Adrenal gland (tissue), 19 donors: ENCODE data around the gene ZNF708. TPM values are rescaled to one million over a fixed set of nuclear protein-coding genes. Genes with fewer than 3 reads are reported as not detected.
A peak's percentile ranks its signal among the peaks of the same experiment; 100 is the strongest.

ENCODE experiments used
- DNase-seq, 7 donors: peaks; one replicate each; pipeline ENCODE4 v3.0.0-alpha.2; 2019 to 2020
- H3K27ac ChIP-seq, 5 donors: fragments of 200-600 bp; sonication (generic) in 4 of 5; 1 replicate in 3 of 5; 2 replicates in 2 of 5; pipeline versions ENCODE4 v1.5.1 to v1.8.0; 2016 to 2020; ENCODE audit warnings: mild to moderate bottlenecking in 1 of 5
- H3K27me3 ChIP-seq: fragments of 200-600 bp; 2 replicates; pipeline ENCODE4 v1.8.0; 2021
- H3K36me3 ChIP-seq, 2 donors: fragments of 200-600 bp; replicated peaks in 1 of 2; 1 replicate in 1 of 2; 2 replicates in 1 of 2; pipeline versions ENCODE4 v1.5.1 to v1.8.0; 2018 to 2022
- H3K4me1 ChIP-seq, 2 donors: fragments of 200-600 bp; replicated peaks in 1 of 2; 1 replicate in 1 of 2; 2 replicates in 1 of 2; pipeline versions ENCODE4 v1.5.1 to v1.8.0; 2018 to 2021
- H3K4me3 ChIP-seq, 4 donors: fragments of 200-600 bp; sonication (generic) in 3 of 4; one replicate each; pipeline ENCODE4 v1.5.1; 2016 to 2018
- H3K9me3 ChIP-seq, 3 donors: fragments of 200-600 bp; sonication (generic) in 1 of 3; replicated peaks in 1 of 3; 1 replicate in 2 of 3; 2 replicates in 1 of 3; pipeline versions ENCODE4 v1.5.1 to v1.8.0; 2016 to 2021
- POLR2A ChIP-seq, 2 donors: fragments of 450-650 bp; IDR thresholded peaks; one replicate each; pipeline ENCODE4 v1.6.1; 2017; ENCODE audit warnings: antibody characterized with exemption in 2 of 2, mild to moderate bottlenecking in 2 of 2, moderate library complexity in 1 of 2
- WGBS, 4 donors: extraction: QIAGEN DNeasy Blood & Tissue Kit in 2 of 4; methylation state at CpG; one replicate each; pipeline versions ENCODE4 v1.1.5 to v1.1.7; 2013 to 2017; 5-methylcytosine and 5-hydroxymethylcytosine counted together
- intact Hi-C, 2 donors: fragments of 100-400 bp; cut with DNase I; formaldehyde crosslinking; loops; one replicate each; pipeline versions ENCODE4 v1.14.1 to v1.15.0; 2022 to 2023
- long read RNA-seq, 10 donors: library from polyadenylated mRNA in 3 of 10; unstranded in 2 of 10; stranded (forward) in 1 of 10; transcript quantifications; one replicate each; pipeline ENCODE4 v2.0.0 and lab custom pipeline, GENCODE V29; 2021 to 2026
- polyA plus RNA-seq, 3 donors: library from polyadenylated mRNA; stranded (reverse); fragments of 200-250 nt in 2 of 3; fragments of 350-450 nt in 1 of 3; fragmentation: Illumina TruSeq in 1 of 3; extraction: RNeasy Lipid Tissue Mini Kit (QIAGEN cat#74804) in 1 of 3; gene quantifications; one replicate each; pipeline ENCODE4 v1.2.3, GENCODE V29; 2013 to 2014
- total RNA-seq, 9 donors: library from RNA; depleted of rRNA in 4 of 9; stranded (reverse); fragments of >200 nt in 4 of 9; fragments of 120-200 nt in 1 of 9; fragmentation: NEBNext Ultra II Directional in 1 of 9; extraction: Animal tissue kit (Norgen Biotek cat#: 25700) in 1 of 9; gene quantifications; one replicate each; pipeline versions ENCODE4 v1.1.0 to v1.2.4, GENCODE V29; 2013 to 2023
- TF ChIP-seq, protein P1 (sequence below), 6 experiments: fragments of 450-650 bp in 4 of 6; fragments of 200-600 bp in 2 of 6; sonication (generic) in 1 of 6; IDR thresholded peaks; 1 replicate in 5 of 6; 2 replicates in 1 of 6; pipeline versions ENCODE4 v1.5.1 to v1.8.0; 2016 to 2021; ENCODE audit warnings: antibody characterized with exemption in 6 of 6, mild to moderate bottlenecking in 2 of 6, moderate library complexity in 1 of 6
- donor health status: healthy with polysubstance abuse.
- donor health status: Bipolar disorder and iron deficiency.
- donor health status: DM: yes; HTN: yes; CAD: no.
- donor health status: DM: no; HTN: no; CAD: no.
- donor health status: DM: no; HTN: no; CAD: no.
- donor health status: DM: yes; HTN: yes; CAD: no.

Gene ZNF708
- total RNA-seq (10 to 100 TPM in 7 of 9 donors, 1 to 10 TPM in 2; 4.4 to 26.3 (median 11.2) TPM), polyA plus RNA-seq (10 to 100 TPM in 1 of 3 donors, 1 to 10 TPM in 2; 2.8 to 11.3 (median 5.8) TPM)
- long read RNA-seq, donor 1, partial matches to known transcripts, result 21 of 21 reads
- long read RNA-seq, donor 1, other reads (novel, unspliced or antisense), result 0 of 21 reads
- long read RNA-seq, donor 2, partial matches to known transcripts, result 0 of 1 reads
- long read RNA-seq, donor 2, other reads (novel, unspliced or antisense), result 0 of 1 reads
- long read RNA-seq, donor 3, full-length matches to known transcripts, result 2 of 10 reads
- long read RNA-seq, donor 3, partial matches to known transcripts, result 8 of 10 reads
- long read RNA-seq, donor 3, other reads (novel, unspliced or antisense), result 0 of 10 reads
- long read RNA-seq, donor 4, partial matches to known transcripts, result 1 of 3 reads
- long read RNA-seq, donor 4, other reads (novel, unspliced or antisense), result 0 of 3 reads
- long read RNA-seq, donor 5, full-length matches to known transcripts, result 1 of 5 reads
- long read RNA-seq, donor 5, partial matches to known transcripts, result 0 of 5 reads
- long read RNA-seq, donor 5, other reads (novel, unspliced or antisense), result 4 of 5 reads
- long read RNA-seq, donor 6, partial matches to known transcripts, result 0 of 1 reads
- long read RNA-seq, donor 6, other reads (novel, unspliced or antisense), result 0 of 1 reads
- long read RNA-seq, donor 7, result 0 reads
- long read RNA-seq, donor 8, full-length matches to known transcripts, result 2 of 21 reads
- long read RNA-seq, donor 8, partial matches to known transcripts, result 8 of 21 reads
- long read RNA-seq, donor 8, other reads (novel, unspliced or antisense), result 11 of 21 reads
- long read RNA-seq, donor 9, full-length matches to known transcripts, result 8 of 31 reads
- long read RNA-seq, donor 9, partial matches to known transcripts, result 23 of 31 reads
- long read RNA-seq, donor 9, other reads (novel, unspliced or antisense), result 0 of 31 reads
- long read RNA-seq, donor 10, result 0 reads

DNA sequence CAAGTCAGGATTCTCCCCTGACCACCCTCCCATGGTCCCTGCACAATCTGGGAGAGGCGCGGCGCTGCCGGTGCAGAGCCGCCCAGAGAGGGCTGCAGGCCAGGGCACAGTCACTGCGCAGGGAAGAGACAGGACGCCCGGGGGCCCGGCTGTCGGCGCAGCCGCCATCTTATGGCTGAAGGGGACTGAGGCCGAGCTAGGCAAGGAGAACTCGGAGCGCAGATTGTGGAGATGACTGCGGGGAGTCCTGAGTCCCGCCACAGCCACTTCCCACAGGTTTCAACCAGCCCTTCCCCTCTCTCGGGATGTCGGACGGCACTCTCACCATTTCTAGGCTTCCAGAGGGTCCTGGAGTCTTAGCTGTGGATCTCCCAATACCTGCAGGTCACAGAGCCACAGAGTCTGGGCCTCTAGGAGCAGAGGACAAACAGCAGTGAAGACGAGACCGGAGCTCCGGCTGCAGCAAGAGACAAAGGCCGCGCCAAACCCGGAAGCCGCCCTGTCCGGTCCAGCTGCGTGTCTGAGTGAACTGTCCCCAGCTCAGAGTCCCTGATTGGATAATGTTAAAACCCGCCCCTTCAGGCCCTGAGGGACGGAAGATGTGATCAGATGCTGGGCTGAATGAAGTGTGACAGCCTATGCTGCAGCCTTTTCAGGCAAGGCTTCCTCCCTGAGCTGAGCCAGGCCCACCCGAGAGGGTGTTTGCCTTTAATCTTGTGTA, at the start of gene ZNF708:
ZNF708 (minus strand) TSS at position 526 of the 721 bp plus-strand sequence; CDS start at position 328, 198 bp downstream.
- Histone ChIP-seq H3K9me3 (no peaks in the 10 kb centered on the region), H3K4me1 (peaks cover 5 to 15% of the 10 kb centered on the region in 2 donors), H3K27me3 (no peaks in the 10 kb centered on the region), H3K27ac (peak within 1 kb of the TSS; percentile 94 to 99 (median 97)), H3K36me3 (peaks cover 0 to 8% of the 10 kb centered on the region in 2 donors), H3K4me3 (peak within 1 kb of the TSS; percentile 42 to 99 (median 75))
- TF ChIP-seq, protein P1, sequence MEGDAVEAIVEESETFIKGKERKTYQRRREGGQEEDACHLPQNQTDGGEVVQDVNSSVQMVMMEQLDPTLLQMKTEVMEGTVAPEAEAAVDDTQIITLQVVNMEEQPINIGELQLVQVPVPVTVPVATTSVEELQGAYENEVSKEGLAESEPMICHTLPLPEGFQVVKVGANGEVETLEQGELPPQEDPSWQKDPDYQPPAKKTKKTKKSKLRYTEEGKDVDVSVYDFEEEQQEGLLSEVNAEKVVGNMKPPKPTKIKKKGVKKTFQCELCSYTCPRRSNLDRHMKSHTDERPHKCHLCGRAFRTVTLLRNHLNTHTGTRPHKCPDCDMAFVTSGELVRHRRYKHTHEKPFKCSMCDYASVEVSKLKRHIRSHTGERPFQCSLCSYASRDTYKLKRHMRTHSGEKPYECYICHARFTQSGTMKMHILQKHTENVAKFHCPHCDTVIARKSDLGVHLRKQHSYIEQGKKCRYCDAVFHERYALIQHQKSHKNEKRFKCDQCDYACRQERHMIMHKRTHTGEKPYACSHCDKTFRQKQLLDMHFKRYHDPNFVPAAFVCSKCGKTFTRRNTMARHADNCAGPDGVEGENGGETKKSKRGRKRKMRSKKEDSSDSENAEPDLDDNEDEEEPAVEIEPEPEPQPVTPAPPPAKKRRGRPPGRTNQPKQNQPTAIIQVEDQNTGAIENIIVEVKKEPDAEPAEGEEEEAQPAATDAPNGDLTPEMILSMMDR (IDR thresholded peaks at IDR 0.05), result no peak
- peak; percentile 91 to 96 for TF ChIP-seq POLR2A (IDR thresholded peaks at IDR 0.05)
- WGBS, 4 donors, result 0 to 1% (median 1%) methylated on average over 20 to 32 of the region's 32 CpGs
- intact Hi-C loops, result no loop called here
- peak; percentile 88 to 97 (median 93) for DNase-seq

DNA sequence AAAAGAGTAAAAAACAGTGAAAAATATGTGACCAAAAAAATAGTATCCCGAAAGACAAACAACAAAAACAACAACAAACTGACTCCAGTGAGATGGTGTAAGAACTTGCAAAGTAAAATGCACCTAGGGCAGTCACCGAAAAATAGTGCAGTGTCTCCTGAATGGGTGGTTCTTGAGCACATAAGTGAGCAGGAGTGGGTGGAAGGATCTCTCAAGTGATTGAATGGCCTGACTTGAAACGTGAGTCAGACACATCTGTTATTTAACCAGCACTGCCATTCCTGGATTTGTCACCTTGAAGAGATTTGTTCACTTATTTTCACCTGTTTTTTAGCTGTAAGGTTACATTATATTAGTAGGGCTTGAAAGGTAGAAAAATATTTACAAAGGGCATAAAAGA, 33.1 kb upstream of the ZNF708 start:
- WGBS, 4 donors, result 82 to 91% (median 90%) methylated on average over 3 of the region's 3 CpGs
- H3K36me3 ChIP-seq, result peaks cover 0 to 8% of the 10 kb centered on the region in 2 donors
- intact Hi-C loops, result no loop called here
- no peak for DNase-seq
- H3K27ac ChIP-seq, result no peak overlapping the region
- H3K4me1 ChIP-seq, result peaks cover 0 to 4% of the 10 kb centered on the region in 2 donors
- TF ChIP-seq POLR2A (IDR thresholded peaks at IDR 0.05), result no peak
- TF ChIP-seq, protein P1 (IDR thresholded peaks at IDR 0.05), result no peak
- H3K4me3 ChIP-seq, result no peak overlapping the region
- no peaks in the 10 kb centered on the region for H3K9me3 ChIP-seq
- H3K27me3 ChIP-seq, result no peaks in the 10 kb centered on the region

DNA sequence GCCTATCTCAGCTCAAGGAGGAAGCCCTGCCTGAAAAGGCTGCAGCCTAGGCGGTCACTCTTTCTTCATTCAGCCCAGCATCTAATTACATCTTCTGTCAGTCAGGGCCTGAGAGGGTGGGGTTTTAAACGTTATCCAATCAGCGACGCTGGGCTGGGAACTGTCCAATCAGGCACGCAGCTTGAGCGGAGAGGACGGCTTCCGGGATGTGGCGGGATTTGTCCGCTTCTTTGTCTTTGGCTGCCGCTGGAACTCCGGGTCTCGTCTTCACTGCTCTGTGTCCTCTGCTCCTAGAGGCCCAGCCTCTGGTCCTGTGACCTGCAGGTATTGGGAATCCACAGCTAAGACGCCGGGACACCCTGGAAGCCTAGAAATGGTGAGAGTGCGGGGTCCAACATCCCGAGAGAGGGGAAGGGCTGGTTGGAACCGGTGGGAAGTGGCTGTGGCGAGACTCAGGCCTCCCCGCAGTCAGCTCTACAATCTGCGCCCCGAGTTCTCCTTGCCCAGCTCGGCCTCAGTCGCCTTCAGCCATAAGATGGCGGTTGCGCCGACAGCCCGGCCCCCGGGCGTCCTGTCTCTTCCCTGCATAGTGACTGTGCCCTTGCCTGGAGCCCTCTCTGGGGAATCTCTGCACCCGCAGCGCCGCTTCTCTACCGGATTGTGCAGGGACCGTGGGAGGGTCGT, 29.7 kb upstream of the ZNF708 start, which contains the start of gene ZNF738:
ZNF738 (plus strand) TSS at position 233 of the 684 bp plus-strand sequence; CDS start at position 374, 141 bp downstream.
- WGBS, 4 donors, result 0 to 1% (median 0%) methylated on average over 18 to 36 of the region's 36 CpGs
- intact Hi-C loops, result no loop called here
- peak; percentile 90 to 97 (median 95) for DNase-seq
- peak within 1 kb of the TSS; percentile 21 to 90 (median 81) for H3K27ac ChIP-seq
- H3K27me3 ChIP-seq, result no peaks in the 10 kb centered on the region
- peaks cover 0 to 4% of the 10 kb centered on the region in 2 donors for H3K4me1 ChIP-seq
- H3K36me3 ChIP-seq, result peaks cover 0 to 8% of the 10 kb centered on the region in 2 donors
- no peaks in the 10 kb centered on the region for H3K9me3 ChIP-seq
- H3K4me3 ChIP-seq, result peak within 1 kb of the TSS; percentile 28 to 65 (median 59)
- TF ChIP-seq, protein P1 (IDR thresholded peaks at IDR 0.05), result no peak
- TF ChIP-seq POLR2A (IDR thresholded peaks at IDR 0.05), result peak in 1 of 2 donors; percentile 78
